A375 (cell line): ENCODE measurements around the gene DYNLL2. TPM values are rescaled to one million over a fixed set of nuclear protein-coding genes. Genes with fewer than 3 reads are reported as not detected.

Experiments
- total RNA-seq: library from RNA; depleted of rRNA; stranded (reverse); fragments of >200 nt; shearing (Covaris generic); gene quantifications from 2 replicates; pipeline ENCODE4 v1.2.3, GENCODE V29; 2014; rRNA removed

DYNLL2 gene
- total RNA-seq = 11.8 and 13.4 TPM in 2 replicates

GRCh38 chr17:58082870-58083490 lies at the start of gene DYNLL2:
Gene DYNLL2, plus strand, starts transcription at chr17:58083419. Its CDS starts 3,672 bp downstream, at chr17:58087091.

Other genes starting within 250 kb of the DYNLL2 start
- gene MRPS23, start 233.4 kb upstream of the DYNLL2 start, total RNA-seq = 55.9 and 63.1 TPM in 2 replicates
- 18.5 and 20.0 TPM in 2 replicates for gene CUEDC1, start 128.0 kb upstream of the DYNLL2 start, total RNA-seq
- gene VEZF1, start 95.2 kb upstream of the DYNLL2 start, total RNA-seq = 51.5 and 52.5 TPM in 2 replicates
- gene SRSF1, start 76.2 kb upstream of the DYNLL2 start, total RNA-seq = 311 and 374 TPM in 2 replicates
- gene OR4D1, start 65.0 kb downstream of the DYNLL2 start, total RNA-seq = not detected in 2 replicates
- gene OR4D2, start 83.6 kb downstream of the DYNLL2 start, total RNA-seq = not detected in 2 replicates
- not detected in 2 replicates for gene EPX, start 109.3 kb downstream of the DYNLL2 start, total RNA-seq
- gene MKS1, start 135.8 kb downstream of the DYNLL2 start, total RNA-seq = 13.6 and 15.2 TPM in 2 replicates
- gene LPO, start 155.2 kb downstream of the DYNLL2 start, total RNA-seq = not detected in 2 replicates
- gene MPO, start 197.5 kb downstream of the DYNLL2 start, total RNA-seq = not detected in 2 replicates
- not detected in 2 replicates for gene TSPOAP1, start 245.4 kb downstream of the DYNLL2 start, total RNA-seq